ENCODE data around the gene MCC.
"Not testable (repeated sequence)": the region's sequence is repeated elsewhere in the genome, so short reads cannot be mapped to it uniquely, and the experiment has no call there.

Gene MCC

GRCh38 chr5:113405530-113405929 is 82.7 kb downstream of the MCC start:
- no peak for DNase-seq

GRCh38 chr5:113404269-113404668 is 84.0 kb downstream of the MCC start:
- no peak for DNase-seq

- not testable (repeated sequence) for DNase-seq
Observed at GRCh38 chr5:113397986-113398385, 90.3 kb downstream of the MCC start.

- no peak for DNase-seq
Observed at GRCh38 chr5:113397046-113397445, 91.2 kb downstream of the MCC start.

GRCh38 chr5:113394658-113395057 is 93.6 kb downstream of the MCC start:
- no peak for DNase-seq

GRCh38 chr5:113390224-113390623 is 98.0 kb downstream of the MCC start:
- no peak for DNase-seq

GRCh38 chr5:113389116-113389515 is 99.1 kb downstream of the MCC start:
- DNase-seq = no peak

- peak in 1 of 3 experiments; percentile 9 for DNase-seq
Observed at GRCh38 chr5:113387844-113388243, 100.4 kb downstream of the MCC start.

GRCh38 chr5:113384782-113385285 is 103.4 kb downstream of the MCC start:
- DNase-seq = no peak

- no peak for DNase-seq
Observed at GRCh38 chr5:113382731-113383130, 105.5 kb downstream of the MCC start.

GRCh38 chr5:113381791-113382190 is 106.5 kb downstream of the MCC start:
- no peak for DNase-seq

GRCh38 chr5:113380807-113381326 is 107.4 kb downstream of the MCC start:
- no peak for DNase-seq

- DNase-seq = no peak
Observed at GRCh38 chr5:113379936-113380806, 108.1 kb downstream of the MCC start.

- DNase-seq = peak; percentile 14 to 70 (median 40)
Observed at GRCh38 chr5:113378959-113379541, 109.2 kb downstream of the MCC start.

- DNase-seq = no peak
Observed at GRCh38 chr5:113378514-113378913, 109.7 kb downstream of the MCC start.

- DNase-seq = no peak
Observed at GRCh38 chr5:113378081-113378480, 110.2 kb downstream of the MCC start.

GRCh38 chr5:113376640-113377039 is 111.6 kb downstream of the MCC start:
- DNase-seq = no peak

GRCh38 chr5:113375480-113376060 is 112.7 kb downstream of the MCC start:
- DNase-seq = no peak

- DNase-seq = no peak
Observed at GRCh38 chr5:113373426-113373825, 114.8 kb downstream of the MCC start.

- DNase-seq = no peak
Observed at GRCh38 chr5:113371721-113372196, 116.5 kb downstream of the MCC start.

- DNase-seq = no peak
Observed at GRCh38 chr5:113367586-113367985, 120.7 kb downstream of the MCC start.

- no peak for DNase-seq
Observed at GRCh38 chr5:113364466-113364865, 123.8 kb downstream of the MCC start.

- DNase-seq = no peak
Observed at GRCh38 chr5:113361701-113362100, 126.6 kb downstream of the MCC start.

Data from NCI-H1417 (cell line).